HTR-8/SVneo (cell line): ENCODE measurements around the gene PHACTR3.
A peak's percentile ranks its signal among the peaks of the same experiment; 100 is the strongest.

Experiments
- DNase-seq: peaks from one replicate; pipeline ENCODE4 v3.0.0; 2011; ENCODE audit warnings: low spot score, mixed read lengths; ENCODE audit not compliant: insufficient read length
- FAIRE-seq: peaks from 2 replicates; lab custom pipeline; 2011; peaks lifted over from hg19 to GRCh38; lab: Jason Lieb, UNC

PHACTR3 gene

GRCh38 chr20:59723108-59723500 is 118.8 kb downstream of the PHACTR3 start:
- no peak for DNase-seq
- FAIRE-seq: peak; percentile 51

- FAIRE-seq: peak; percentile 49
- DNase-seq: no peak
These were observed 119.5 kb downstream of the PHACTR3 start for GRCh38 chr20:59723607-59724456.

DNA sequence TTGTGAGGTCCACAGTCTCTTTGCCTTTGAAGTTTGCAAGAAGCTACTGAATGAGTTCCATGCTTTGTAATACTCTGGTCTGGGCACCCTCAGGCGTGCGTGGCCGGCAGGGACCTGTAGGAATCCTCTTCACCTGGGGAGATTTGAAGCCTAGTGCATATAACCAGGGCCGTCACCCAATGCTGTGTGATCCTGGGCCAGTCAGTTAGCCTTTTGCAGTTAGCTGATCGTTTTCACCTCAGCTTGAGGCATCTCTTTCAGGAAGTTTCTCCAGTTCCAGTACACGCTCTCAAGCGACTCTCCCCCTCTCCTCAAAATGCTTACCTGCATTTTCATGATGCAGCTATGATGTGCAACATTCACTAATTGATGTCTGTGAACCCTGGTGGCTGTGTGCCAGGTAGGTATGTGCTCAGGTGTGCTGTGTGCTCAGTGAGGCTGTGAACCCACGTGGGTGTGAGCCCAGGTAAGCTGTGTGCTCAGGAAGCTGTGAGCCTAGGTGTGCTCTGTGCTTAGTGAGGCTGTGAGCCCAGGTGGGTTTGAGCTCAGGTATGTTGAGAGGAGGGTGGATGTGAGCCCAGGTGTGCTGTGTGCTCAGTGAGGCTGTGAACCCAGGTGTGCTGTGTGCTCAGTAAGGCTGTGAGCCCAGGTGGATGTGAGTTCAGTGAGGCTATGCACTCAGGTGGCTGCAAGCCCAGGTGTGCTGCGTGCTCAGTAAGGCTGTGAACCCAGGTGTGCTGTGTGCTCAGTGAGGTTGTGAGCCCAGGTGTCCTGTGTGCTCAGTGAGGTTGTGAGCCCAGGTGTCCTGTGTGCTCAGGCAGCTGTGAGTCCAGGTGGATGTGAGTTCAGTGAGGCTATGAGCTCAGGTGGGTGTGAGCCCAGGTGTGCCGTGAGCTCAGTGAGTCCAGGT is 120.4 kb downstream of the PHACTR3 start:
- DNase-seq: no peak

GRCh38 chr20:59725476-59726280 is 121.3 kb downstream of the PHACTR3 start:
- FAIRE-seq (peak; percentile 67), DNase-seq (no peak)

More for the DNA sequence above, 120.4 kb downstream of the PHACTR3 start:
- peak; percentile 90 for FAIRE-seq

DNA sequence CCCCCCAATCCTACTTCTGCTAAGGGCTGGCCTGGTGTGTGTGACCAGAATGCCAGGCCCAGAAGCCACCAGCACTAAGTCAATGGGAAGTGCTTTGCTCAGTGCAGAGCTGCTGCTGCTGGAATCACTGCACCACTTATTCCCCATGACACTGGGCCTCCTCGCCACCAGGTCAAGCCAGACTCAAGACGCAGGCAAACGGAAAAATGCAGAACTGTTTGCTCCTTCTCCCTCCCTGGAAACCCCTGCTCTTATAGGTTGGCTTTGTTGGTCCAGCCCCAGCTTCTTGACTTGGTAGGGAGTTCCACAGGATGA is 121.9 kb downstream of the PHACTR3 start:
- peak; percentile 69 for FAIRE-seq
- no peak for DNase-seq

DNA sequence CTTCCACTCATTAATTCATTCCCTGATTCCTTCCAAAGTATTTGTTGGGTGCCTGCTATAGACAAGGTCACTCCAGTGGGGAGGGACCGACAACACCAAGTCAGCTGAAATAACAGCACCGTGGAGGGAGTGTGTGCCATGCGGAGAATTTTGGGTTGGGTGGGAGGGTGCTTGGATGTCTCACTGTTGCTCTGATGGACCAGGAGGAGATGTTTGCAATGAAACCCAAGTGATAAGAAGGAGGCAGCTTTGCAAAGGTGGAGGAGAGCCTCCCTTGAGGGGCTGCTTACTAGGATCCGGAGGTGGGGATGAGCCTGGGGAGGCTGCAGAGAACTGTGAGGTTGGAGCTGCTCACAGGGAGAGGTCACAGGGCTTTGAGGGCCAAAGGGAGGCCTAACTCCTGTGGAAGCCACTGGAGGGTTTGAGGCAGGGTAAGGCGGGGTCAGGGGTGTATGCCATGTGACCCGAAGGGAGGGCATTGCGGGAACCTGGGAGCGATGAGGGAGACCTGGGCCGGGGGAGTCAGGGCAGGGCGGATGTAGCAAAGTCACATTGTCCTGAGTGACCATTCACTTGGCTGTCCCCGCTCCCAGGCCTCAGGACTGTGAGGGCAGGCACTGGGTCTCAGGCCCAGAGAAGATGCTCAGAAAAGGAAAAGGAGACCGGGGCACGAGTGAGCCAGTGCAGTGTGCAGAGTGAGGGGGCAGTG is 124.5 kb downstream of the PHACTR3 start:
- no peak for DNase-seq
- FAIRE-seq: no peak

DNA sequence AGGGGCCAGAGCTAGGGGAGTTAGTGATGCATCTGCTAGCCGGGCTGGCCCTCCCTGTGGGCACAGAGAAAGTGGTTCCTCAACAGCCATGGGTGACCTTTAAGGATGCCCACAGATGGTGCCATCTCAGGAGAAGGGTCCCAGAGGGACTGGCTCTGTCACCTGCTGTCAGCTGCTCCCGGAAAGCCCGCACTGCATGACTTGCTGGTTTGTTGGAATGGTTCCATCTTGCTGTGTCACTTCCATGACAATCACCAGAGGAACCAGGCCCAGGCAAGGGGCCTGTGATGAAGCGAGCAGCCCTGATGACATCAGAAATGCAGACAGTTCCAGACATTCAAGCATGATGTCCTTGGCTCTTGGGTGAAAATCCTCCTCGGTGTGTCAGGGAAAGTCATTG is 125.2 kb downstream of the PHACTR3 start:
- DNase-seq: no peak
- FAIRE-seq: peak; percentile 93

GRCh38 chr20:59730722-59731121 is 126.4 kb downstream of the PHACTR3 start:
- FAIRE-seq (no peak), DNase-seq (no peak)

DNA sequence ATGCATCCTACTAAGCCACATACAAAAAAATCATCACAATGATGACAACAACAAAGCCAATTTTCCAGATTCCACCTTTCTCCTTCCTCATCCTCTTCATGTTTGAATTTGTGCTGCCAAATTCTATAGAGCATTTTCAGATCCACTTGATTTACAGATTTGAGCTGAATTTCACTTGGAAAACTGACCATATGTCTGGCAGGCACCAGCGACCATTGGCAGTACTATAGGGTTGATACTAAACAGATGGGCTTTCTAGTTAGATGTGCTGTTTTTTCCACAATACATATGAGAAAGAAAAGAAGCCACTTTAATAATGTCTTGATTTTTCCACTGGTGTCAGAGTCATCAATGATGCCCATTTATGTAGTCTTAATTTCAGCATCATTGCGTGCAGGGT is 127.0 kb downstream of the PHACTR3 start:
- FAIRE-seq (no peak), DNase-seq (no peak)

DNA sequence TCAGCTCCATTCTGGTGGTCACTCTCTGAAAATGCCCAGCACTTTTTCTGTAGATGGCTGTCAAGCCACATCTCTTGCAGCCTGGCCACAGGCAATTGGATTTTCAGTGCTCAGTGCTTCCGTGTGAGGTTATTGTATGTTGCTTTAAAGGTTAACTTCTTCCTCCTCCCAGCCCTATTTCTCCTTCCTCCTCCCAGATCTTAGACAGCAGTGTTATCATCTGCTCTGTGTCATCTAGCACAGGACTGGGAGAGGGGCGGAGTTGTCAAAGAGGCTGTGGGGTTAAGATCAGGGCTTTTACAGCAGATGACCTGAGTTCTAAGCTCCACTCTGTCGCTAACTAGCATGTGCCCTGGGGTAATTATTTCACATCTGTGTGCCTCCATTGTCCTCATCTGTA is 129.0 kb downstream of the PHACTR3 start:
- no peak for DNase-seq
- peak; percentile 9 for FAIRE-seq

GRCh38 chr20:59735486-59735885 is 131.1 kb downstream of the PHACTR3 start:
- FAIRE-seq (no peak), DNase-seq (no peak)

- DNase-seq (no peak), FAIRE-seq (no peak)
These were observed 131.6 kb downstream of the PHACTR3 start for GRCh38 chr20:59735917-59736316.

DNA sequence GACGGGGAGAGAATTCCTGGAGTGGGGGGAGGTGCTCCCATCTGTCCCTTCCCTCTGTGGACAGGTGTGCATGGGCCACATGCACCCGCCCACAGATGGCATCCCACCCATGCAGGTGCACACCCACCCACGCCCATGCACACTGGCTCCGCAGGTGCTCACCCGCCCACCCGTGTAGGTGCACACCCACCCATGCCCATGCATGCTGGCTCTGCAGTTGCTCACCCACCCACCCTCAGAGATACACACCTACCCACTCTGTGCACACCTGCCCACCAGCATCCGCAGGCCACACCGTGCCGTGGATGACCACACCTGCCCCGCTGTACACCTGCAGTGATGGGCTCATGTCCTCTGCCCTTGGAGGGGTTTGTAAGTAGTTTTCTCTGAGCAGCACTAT is 132.0 kb downstream of the PHACTR3 start:
- FAIRE-seq (peak; percentile 52), DNase-seq (no peak)

GRCh38 chr20:59737073-59737666 is 132.8 kb downstream of the PHACTR3 start:
- FAIRE-seq: peak; percentile 97
- no peak for DNase-seq

- no peak for FAIRE-seq
- no peak for DNase-seq
These were observed 133.5 kb downstream of the PHACTR3 start for GRCh38 chr20:59737816-59738215.

- DNase-seq: no peak
- peak; percentile 51 for FAIRE-seq
These were observed 134.5 kb downstream of the PHACTR3 start for GRCh38 chr20:59738851-59739250.

GRCh38 chr20:59740621-59741020 is 136.3 kb downstream of the PHACTR3 start:
- no peak for DNase-seq
- FAIRE-seq: no peak

DNA sequence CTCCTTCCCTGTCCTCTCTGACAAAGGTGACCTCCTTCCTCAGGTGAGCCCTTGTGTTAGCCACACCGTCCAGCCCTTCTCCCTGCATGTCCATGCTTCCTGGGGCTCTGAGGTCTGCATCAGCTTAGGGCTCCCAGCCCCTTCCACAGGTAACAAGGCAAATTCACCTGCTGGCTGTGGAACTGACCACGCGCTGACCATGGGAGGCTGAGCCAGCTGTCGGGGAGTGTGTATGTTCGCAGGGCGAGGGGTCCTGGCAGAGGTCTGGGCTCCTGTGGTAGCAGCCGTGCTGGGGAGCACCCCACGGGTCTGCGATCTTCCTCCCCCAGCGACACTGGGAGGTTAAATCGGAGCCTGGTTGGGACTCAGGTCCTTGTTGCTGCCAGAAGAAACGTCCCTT is 136.7 kb downstream of the PHACTR3 start:
- no peak for DNase-seq
- peak; percentile 92 for FAIRE-seq

- DNase-seq (no peak), FAIRE-seq (no peak)
These were observed 138.2 kb downstream of the PHACTR3 start for GRCh38 chr20:59742351-59743095.
